Measurements from ENCODE around the gene UMAD1.

The UMAD1 gene

DNA sequence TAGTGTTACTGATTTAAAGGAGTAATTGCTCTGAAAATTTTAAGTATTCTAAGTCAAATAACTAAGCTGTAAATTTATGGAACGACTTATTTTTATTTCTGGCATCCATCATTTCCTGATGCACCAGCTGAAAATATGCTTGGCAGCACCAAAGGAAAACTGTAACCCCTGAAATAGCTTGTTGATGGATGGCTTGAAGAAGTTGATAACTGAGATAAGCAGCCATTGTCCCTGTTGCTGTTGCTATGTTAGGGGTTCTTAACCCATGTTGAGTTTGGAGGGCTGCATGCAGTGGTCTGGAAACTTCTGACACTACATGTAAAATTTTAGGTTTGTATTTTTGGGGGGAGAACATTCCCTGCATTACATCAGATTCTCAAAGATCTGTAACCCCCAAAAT, 47.2 kb downstream of the UMAD1 start:
- no peak for DNase-seq (ENCODE audit: low spot score)
- Mint-ChIP-seq H3K36me3 (ENCODE audit: low read depth) (peaks cover 2% of the 10 kb centered on the region), H3K9me3 (no peaks in the 10 kb centered on the region), H3K4me3 (no peak overlapping the region), H3K27ac (no peak overlapping the region), H3K4me1 (ENCODE audit: low read depth) (peaks cover 6% of the 10 kb centered on the region), H3K27me3 (ENCODE audit: low read depth) (no peaks in the 10 kb centered on the region)

- Mint-ChIP-seq H3K27ac (no peak overlapping the region), H3K4me1 (ENCODE audit: low read depth) (peaks cover 3% of the 10 kb centered on the region), H3K4me3 (no peak overlapping the region), H3K27me3 (ENCODE audit: low read depth) (no peaks in the 10 kb centered on the region), H3K9me3 (no peaks in the 10 kb centered on the region), H3K36me3 (ENCODE audit: low read depth) (peaks cover 2% of the 10 kb centered on the region)
- DNase-seq (ENCODE audit: low spot score) = no peak
Observed at GRCh38 chr7:7688310-7688709, 47.8 kb downstream of the UMAD1 start.

- Mint-ChIP-seq H3K36me3 (ENCODE audit: low read depth) (peaks cover 2% of the 10 kb centered on the region), H3K9me3 (no peaks in the 10 kb centered on the region), H3K4me3 (no peak overlapping the region), H3K27me3 (ENCODE audit: low read depth) (no peaks in the 10 kb centered on the region), H3K4me1 (ENCODE audit: low read depth) (peaks cover 3% of the 10 kb centered on the region), H3K27ac (no peak overlapping the region)
- DNase-seq (ENCODE audit: low spot score) = no peak
Observed at GRCh38 chr7:7688956-7689355, 48.4 kb downstream of the UMAD1 start.

DNA sequence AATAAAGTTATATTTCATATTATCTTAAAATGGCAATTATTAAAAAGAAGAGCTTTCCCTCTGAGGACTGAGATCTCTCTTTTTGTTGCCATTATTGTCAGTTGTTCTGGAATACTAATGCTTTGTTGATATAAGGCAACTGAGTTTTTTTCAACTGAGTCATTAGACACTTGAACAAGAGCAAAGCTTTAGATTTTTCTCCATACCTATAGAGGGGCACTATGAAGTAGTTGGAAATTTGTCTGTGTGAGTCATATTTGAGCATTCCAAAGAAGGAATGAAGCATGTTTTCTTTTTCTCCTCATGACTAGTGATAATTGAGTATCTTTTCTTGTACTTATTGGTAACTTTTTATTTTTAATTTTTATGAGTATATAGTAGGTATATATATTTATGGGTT, 53.3 kb downstream of the UMAD1 start:
- no peaks in the 10 kb centered on the region for H3K9me3 Mint-ChIP-seq
- DNase-seq (ENCODE audit: low spot score) = no peak
- no peak overlapping the region for H3K4me3 Mint-ChIP-seq
- H3K4me1 Mint-ChIP-seq (ENCODE audit: low read depth) = peaks cover 2% of the 10 kb centered on the region
- H3K27ac Mint-ChIP-seq = no peak overlapping the region
- peaks cover 3% of the 10 kb centered on the region for H3K36me3 Mint-ChIP-seq (ENCODE audit: low read depth)
- H3K27me3 Mint-ChIP-seq (ENCODE audit: low read depth) = no peaks in the 10 kb centered on the region

DNA sequence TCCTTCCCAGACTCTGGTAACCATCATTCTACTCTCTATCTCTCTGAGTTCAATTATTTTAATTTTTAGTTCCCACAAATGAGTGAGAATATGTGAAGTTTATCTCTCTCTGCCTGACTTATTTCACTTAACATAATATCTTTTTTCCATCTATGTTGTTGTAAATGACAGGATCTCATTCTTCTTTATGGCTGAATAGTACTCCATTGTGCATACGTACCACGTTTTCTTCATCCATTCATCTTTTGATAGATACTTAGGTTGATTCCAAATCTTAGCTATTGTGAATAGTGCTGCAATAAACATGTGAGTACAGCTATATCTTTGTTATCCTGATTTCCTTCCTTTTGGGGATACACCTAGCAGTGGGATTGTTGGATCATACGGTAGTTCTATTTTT, 54.0 kb downstream of the UMAD1 start:
- H3K4me1 Mint-ChIP-seq (ENCODE audit: low read depth) = peaks cover 3% of the 10 kb centered on the region
- no peaks in the 10 kb centered on the region for H3K27me3 Mint-ChIP-seq (ENCODE audit: low read depth)
- no peak overlapping the region for H3K27ac Mint-ChIP-seq
- no peak overlapping the region for H3K4me3 Mint-ChIP-seq
- H3K9me3 Mint-ChIP-seq = no peaks in the 10 kb centered on the region
- peaks cover 3% of the 10 kb centered on the region for H3K36me3 Mint-ChIP-seq (ENCODE audit: low read depth)
- no peak for DNase-seq (ENCODE audit: low spot score)

DNA sequence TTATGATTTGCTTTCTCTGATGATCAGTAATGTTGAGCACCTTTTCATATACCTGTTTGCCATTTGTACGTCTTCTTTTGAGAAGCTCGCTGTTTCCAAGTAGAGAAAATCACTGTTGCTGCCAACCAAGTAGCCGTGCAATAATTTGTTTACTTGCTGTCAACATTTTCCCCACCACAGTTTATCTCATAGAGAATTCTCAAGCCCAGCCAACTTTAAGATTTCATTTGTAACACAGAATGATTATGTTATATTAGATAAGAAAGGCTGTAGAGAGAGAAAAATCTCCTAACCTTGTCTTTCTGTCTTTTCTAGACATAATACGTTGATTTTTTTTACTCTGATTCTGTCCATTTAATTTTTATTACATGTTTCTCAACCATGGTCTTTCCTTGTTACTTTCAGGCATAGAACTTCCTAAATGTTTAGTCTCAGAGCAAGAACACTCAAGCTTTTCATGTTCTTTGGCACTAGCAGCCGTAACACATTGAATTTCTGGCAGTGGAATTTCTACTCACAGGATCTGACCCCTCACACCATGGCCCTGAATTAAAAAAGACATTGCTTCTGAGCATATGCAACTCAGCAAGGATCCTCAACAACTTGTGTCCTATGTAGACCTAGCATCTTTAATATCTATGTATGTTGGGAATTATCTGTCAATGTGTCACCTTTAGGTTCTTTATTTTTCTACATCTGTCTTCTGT, 54.7 kb downstream of the UMAD1 start:
- peaks cover 3% of the 10 kb centered on the region for H3K36me3 Mint-ChIP-seq (ENCODE audit: low read depth)

GRCh38 chr7:7696458-7697119, 56.0 kb downstream of the UMAD1 start:
- H3K4me1 Mint-ChIP-seq (ENCODE audit: low read depth) = peaks cover 8% of the 10 kb centered on the region
- DNase-seq (ENCODE audit: low spot score) = no peak
- peaks cover 1% of the 10 kb centered on the region for H3K36me3 Mint-ChIP-seq (ENCODE audit: low read depth)
- H3K9me3 Mint-ChIP-seq = no peaks in the 10 kb centered on the region
- H3K27me3 Mint-ChIP-seq (ENCODE audit: low read depth) = no peaks in the 10 kb centered on the region
- no peak overlapping the region for H3K27ac Mint-ChIP-seq
- H3K4me3 Mint-ChIP-seq = no peak overlapping the region

More for the DNA sequence above, 54.7 kb downstream of the UMAD1 start:
- DNase-seq (ENCODE audit: low spot score) = no peak
- no peak overlapping the region for H3K27ac Mint-ChIP-seq
- no peaks in the 10 kb centered on the region for H3K9me3 Mint-ChIP-seq
- no peak overlapping the region for H3K4me3 Mint-ChIP-seq
- H3K4me1 Mint-ChIP-seq (ENCODE audit: low read depth) = peaks cover 8% of the 10 kb centered on the region
- no peaks in the 10 kb centered on the region for H3K27me3 Mint-ChIP-seq (ENCODE audit: low read depth)

DNA sequence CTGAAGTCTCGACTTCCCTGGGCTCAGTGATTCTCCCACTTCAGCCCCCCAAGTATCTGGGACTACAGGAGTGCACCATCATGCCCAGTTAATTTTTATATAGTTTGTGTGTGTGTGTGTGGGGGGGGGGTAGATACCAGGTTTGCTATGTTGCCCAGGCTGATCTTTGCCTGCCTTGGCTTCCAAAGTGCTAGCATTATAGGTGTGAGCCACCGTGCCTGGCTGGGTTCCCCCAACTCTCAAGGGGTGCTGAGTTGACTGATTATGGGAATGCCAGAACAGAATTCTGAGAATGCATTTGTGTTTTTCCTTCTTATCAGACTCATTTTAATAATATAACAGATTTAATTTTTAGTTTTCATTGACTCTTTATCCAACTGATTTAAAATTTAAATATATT, 58.4 kb downstream of the UMAD1 start:
- H3K4me1 Mint-ChIP-seq (ENCODE audit: low read depth) = peaks cover 8% of the 10 kb centered on the region
- no peak overlapping the region for H3K4me3 Mint-ChIP-seq
- no peak overlapping the region for H3K27ac Mint-ChIP-seq
- no peaks in the 10 kb centered on the region for H3K9me3 Mint-ChIP-seq
- DNase-seq (ENCODE audit: low spot score) = no peak
- H3K36me3 Mint-ChIP-seq (ENCODE audit: low read depth) = peaks cover 1% of the 10 kb centered on the region
- H3K27me3 Mint-ChIP-seq (ENCODE audit: low read depth) = no peaks in the 10 kb centered on the region

GRCh38 chr7:7699380-7699779, 58.8 kb downstream of the UMAD1 start:
- Mint-ChIP-seq H3K36me3 (ENCODE audit: low read depth) (peaks cover 1% of the 10 kb centered on the region), H3K4me1 (ENCODE audit: low read depth) (peaks cover 8% of the 10 kb centered on the region), H3K27me3 (ENCODE audit: low read depth) (no peaks in the 10 kb centered on the region), H3K9me3 (no peaks in the 10 kb centered on the region), H3K27ac (no peak overlapping the region), H3K4me3 (no peak overlapping the region)
- DNase-seq (ENCODE audit: low spot score) = no peak

GRCh38 chr7:7699970-7700369, 59.4 kb downstream of the UMAD1 start:
- Mint-ChIP-seq H3K36me3 (ENCODE audit: low read depth) (peaks cover 1% of the 10 kb centered on the region), H3K27me3 (ENCODE audit: low read depth) (no peaks in the 10 kb centered on the region), H3K4me1 (ENCODE audit: low read depth) (peaks cover 8% of the 10 kb centered on the region), H3K9me3 (no peaks in the 10 kb centered on the region), H3K27ac (no peak overlapping the region), H3K4me3 (no peak overlapping the region)
- no peak for DNase-seq (ENCODE audit: low spot score)

DNA sequence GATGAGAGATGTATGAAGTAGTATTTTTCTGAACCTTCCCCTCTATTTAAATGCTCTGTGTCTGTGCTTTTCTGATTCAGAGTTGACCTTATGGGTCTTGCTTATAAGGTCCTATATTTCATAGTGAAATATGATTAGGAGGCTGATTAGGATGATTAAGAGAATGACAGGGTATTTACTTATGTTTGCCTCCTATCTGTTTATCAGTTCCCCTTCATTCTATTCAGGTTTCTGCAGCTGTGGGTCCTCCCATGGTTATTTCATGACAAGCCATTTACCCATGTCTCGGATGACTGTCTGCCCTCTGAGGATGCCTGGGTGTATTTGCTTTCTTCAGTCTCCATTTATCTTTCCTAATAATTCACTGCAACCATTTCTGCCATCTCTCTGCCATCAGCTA, 61.0 kb downstream of the UMAD1 start:
- Mint-ChIP-seq H3K4me3 (no peak overlapping the region), H3K9me3 (no peaks in the 10 kb centered on the region), H3K36me3 (ENCODE audit: low read depth) (peaks cover 1% of the 10 kb centered on the region), H3K4me1 (ENCODE audit: low read depth) (peaks cover 10% of the 10 kb centered on the region), H3K27me3 (ENCODE audit: low read depth) (no peaks in the 10 kb centered on the region), H3K27ac (no peak overlapping the region)
- DNase-seq (ENCODE audit: low spot score) = no peak

GRCh38 chr7:7702826-7703225, 62.3 kb downstream of the UMAD1 start:
- no peak overlapping the region for H3K4me3 Mint-ChIP-seq
- H3K9me3 Mint-ChIP-seq = no peaks in the 10 kb centered on the region
- no peak overlapping the region for H3K27ac Mint-ChIP-seq
- H3K36me3 Mint-ChIP-seq (ENCODE audit: low read depth) = no peaks in the 10 kb centered on the region
- H3K27me3 Mint-ChIP-seq (ENCODE audit: low read depth) = no peaks in the 10 kb centered on the region
- no peak for DNase-seq (ENCODE audit: low spot score)
- H3K4me1 Mint-ChIP-seq (ENCODE audit: low read depth) = peaks cover 10% of the 10 kb centered on the region

DNA sequence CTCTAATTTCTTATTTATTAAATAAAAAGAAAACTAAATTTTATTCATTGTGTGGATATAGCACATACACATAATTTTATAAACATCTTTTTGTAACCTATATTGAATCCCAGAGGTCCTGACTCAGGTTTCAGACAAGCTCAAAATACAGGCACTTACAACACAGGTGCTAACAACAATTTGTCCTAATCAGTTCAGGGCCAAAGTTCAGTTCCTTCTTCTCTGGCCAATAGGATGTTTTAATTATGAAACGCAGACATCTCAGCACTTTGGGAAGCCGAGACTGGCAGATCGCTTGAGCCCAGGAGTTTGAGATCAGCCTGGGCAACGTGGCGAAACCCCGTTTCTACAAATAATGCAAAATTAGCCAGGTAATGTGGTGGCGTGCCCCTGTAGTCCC, 62.9 kb downstream of the UMAD1 start:
- H3K27ac Mint-ChIP-seq = no peak overlapping the region
- H3K27me3 Mint-ChIP-seq (ENCODE audit: low read depth) = no peaks in the 10 kb centered on the region
- H3K36me3 Mint-ChIP-seq (ENCODE audit: low read depth) = no peaks in the 10 kb centered on the region
- H3K4me3 Mint-ChIP-seq = no peak overlapping the region
- H3K4me1 Mint-ChIP-seq (ENCODE audit: low read depth) = peaks cover 8% of the 10 kb centered on the region
- no peak for DNase-seq (ENCODE audit: low spot score)
- H3K9me3 Mint-ChIP-seq = no peaks in the 10 kb centered on the region

DNA sequence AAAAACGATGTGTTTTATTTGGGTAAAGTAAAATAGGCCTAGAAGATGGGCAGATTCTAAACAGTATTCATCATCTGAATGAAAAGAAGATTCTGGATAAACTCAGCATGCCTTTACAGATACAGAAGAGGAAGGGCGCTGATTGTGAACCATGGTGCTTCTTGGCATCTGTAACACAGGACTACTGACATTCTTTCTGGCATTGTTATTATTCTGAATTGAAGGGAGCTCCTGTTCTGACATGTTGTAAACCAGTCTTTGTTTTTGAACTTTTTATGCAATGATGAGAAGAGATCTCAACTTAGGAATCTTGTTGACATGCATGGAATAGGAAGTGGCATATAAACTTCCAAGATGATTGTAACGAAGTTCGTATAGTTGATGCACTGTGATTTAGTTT, 64.3 kb downstream of the UMAD1 start:
- Mint-ChIP-seq H3K4me1 (ENCODE audit: low read depth) (peaks cover 6% of the 10 kb centered on the region), H3K9me3 (no peaks in the 10 kb centered on the region), H3K36me3 (ENCODE audit: low read depth) (no peaks in the 10 kb centered on the region), H3K27ac (no peak overlapping the region), H3K4me3 (no peak overlapping the region), H3K27me3 (ENCODE audit: low read depth) (no peaks in the 10 kb centered on the region)
- no peak for DNase-seq (ENCODE audit: low spot score)

GRCh38 chr7:7705318-7705717, 64.8 kb downstream of the UMAD1 start:
- no peak for DNase-seq (ENCODE audit: low spot score)
- H3K4me3 Mint-ChIP-seq = no peak overlapping the region
- H3K4me1 Mint-ChIP-seq (ENCODE audit: low read depth) = peaks cover 5% of the 10 kb centered on the region
- no peaks in the 10 kb centered on the region for H3K9me3 Mint-ChIP-seq
- H3K27me3 Mint-ChIP-seq (ENCODE audit: low read depth) = no peaks in the 10 kb centered on the region
- H3K36me3 Mint-ChIP-seq (ENCODE audit: low read depth) = no peaks in the 10 kb centered on the region
- no peak overlapping the region for H3K27ac Mint-ChIP-seq

Measured in T-helper 2 cell treated with Interferon-gamma antibody and Interleukin-4, amounts not matched to agents 5 μg/mL and 100 μg/mL, for 36 hours (primary cell).